ENCODE measurements around the gene SERPINA9.
"Not testable (repeated sequence)": the region's sequence is repeated elsewhere in the genome, so short reads cannot be mapped to it uniquely, and the experiment has no call there.

The SERPINA9 gene

DNA sequence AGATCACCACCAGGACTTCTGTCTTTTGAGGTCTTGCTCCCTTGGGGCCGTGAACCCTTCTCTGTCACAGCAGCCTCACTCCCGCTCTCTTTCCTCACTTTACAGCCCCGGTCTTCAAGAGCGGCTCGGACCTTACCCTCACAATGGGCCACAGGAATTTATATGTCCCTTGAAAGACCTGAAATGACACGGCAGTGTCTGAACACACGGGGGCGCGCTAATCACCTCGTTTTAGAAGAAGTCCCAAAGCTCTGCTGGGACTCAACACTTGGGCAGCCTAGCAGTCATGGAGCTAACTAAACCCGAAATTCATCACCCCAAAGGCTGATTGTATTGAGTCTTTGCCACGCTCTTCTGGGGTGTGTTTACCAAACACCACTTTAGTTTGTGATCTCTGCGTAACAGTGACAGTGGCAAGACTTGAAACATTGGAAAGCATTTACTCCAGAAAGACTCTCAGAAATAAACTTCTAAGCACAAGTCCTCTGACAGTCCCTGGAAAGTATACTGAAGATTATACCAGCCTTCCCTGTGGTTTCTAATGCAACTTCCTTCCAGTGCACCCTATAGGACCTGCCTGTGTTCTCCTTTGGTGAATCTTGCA lies 52.4 kb downstream of the SERPINA9 start:
- peak; percentile 17 for DNase-seq (ENCODE audit: low spot score)

DNA sequence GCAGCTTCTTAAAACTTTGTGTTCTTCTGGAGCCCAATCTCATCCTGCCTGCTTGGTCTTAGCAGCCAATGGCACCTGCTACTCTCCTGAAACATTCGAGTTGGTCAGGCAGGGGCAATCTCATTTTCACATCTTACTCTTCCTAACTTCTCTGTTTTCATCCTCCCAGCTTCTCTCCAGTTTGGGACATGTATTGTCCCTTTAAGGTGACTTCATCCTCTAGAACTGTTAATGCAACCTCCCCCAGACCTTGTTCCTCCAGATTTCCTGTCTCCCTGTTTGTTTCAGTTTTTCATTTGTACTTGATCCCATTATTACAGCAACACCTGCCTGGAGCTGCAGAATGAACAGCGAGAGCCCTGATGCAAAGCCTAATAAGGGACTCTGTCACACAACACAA lies 54.7 kb downstream of the SERPINA9 start:
- no peak for DNase-seq (ENCODE audit: low spot score)

DNA sequence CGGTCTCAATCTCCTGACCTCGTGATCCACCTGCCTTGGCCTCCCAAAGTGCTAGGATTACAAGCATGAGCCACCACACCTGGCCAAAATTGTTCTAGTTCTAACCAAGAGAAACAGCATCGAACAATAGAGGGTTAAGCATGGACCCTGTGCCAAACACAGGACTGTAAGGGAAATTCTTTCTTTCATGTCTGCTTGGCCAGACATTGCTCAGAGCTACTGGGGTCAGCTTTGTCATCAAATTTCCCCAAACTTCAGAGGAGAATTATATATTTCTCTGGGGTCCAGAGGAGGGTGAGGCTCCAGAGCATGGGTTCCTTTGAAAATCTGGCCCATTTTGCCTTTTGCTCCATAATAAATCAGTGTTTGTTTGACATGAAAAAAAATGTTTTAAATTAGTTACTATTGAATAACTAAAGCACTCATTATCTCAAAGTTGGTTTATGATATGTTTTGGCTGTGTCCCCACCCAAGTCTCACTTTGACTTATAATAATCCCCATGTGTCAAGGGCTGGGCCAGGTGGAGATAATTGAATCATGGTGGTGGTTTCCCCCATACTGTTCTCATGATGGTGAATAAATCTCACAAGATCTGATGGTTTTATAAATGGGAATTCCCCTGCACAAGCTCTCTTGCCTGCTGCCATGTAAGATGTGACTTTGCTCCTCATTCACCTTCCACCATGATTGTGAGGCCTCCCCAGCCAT lies 58.3 kb downstream of the SERPINA9 start:
- not testable (repeated sequence) for DNase-seq (ENCODE audit: low spot score)
